HCT116 (cell line): ENCODE results near the gene MTMR1.

ENCODE experiments used
- EGR1 ChIP-seq: IDR thresholded peaks from 2 replicates; pipeline ENCODE4 v1.6.1; 2012; ENCODE audit warnings: low read depth
- EZH2 ChIP-seq: fragments of 200-600 bp; sonication (generic); IDR thresholded peaks from 2 replicates; pipeline ENCODE4 v1.6.1; 2017; ENCODE audit warnings: antibody characterized with exemption, mixed run types
- POLR2A ChIP-seq: IDR thresholded peaks from 2 replicates; pipeline ENCODE4 v1.7.0; 2011; ENCODE audit warnings: borderline replicate concordance; ENCODE audit not compliant: insufficient read depth, insufficient read length; ENCODE audit errors: extremely low read depth
- POLR2AphosphoS5 ChIP-seq: IDR thresholded peaks from 2 replicates; pipeline ENCODE4 v1.6.1; 2011; ENCODE audit warnings: mild to moderate bottlenecking, low read depth, low read length, moderate library complexity
- SP1 ChIP-seq: IDR thresholded peaks from 2 replicates; pipeline ENCODE4 v1.6.1; 2012; ENCODE audit warnings: low read depth
- TF ChIP-seq, protein P1 (sequence below), 3 experiments: fragments of 200-600 bp in 1 of 3; sonication (generic) in 1 of 3; IDR thresholded peaks in 2 of 3; conservative IDR thresholded peaks in 1 of 3; 2 replicates each; pipeline ENCODE4 v1.5.1; 2012 to 2017; ENCODE audit warnings: low read depth in 2 of 3, low read length in 2 of 3, antibody characterized with exemption in 1 of 3, borderline replicate concordance in 1 of 3, control low read depth in 1 of 3, mild to moderate bottlenecking in 1 of 3, mixed read lengths in 1 of 3, mixed run types in 1 of 3, moderate library complexity in 1 of 3; ENCODE audit not compliant: insufficient read depth in 1 of 3

DNA sequence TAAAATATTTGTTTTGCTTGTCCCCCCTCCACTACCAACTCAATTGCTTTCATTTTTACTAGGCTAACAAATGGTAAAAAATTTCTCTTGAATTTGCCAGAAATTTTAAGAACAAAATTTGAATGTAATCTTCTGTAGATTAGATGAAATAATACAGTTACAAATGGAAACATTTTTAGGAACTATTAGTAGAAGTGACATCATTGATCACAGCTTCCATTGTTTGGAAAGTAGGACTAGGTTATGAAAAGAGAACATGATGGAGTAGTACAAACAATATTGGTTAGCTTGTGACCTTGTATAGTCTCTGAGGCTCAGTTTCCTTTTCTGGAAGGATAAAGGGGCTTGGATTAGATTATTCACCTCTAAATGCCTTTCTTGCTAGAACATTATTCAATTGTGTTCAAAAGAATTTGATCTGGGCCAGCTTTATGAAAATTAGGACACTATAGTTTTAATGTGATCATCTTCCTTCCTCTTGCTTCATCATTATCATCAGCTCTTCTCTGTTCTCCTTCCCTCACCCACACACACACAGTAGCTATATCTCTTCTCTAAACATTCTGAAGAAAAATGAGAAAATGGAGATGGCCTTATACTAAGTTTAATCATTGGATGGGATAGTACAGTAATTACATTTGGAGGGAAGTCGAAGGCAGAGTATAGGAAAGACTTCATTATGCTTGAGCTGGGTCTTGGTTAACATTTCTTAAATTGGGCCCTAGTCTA lies 9.9 kb downstream of the MTMR1 start:
- TF ChIP-seq, protein P1, sequence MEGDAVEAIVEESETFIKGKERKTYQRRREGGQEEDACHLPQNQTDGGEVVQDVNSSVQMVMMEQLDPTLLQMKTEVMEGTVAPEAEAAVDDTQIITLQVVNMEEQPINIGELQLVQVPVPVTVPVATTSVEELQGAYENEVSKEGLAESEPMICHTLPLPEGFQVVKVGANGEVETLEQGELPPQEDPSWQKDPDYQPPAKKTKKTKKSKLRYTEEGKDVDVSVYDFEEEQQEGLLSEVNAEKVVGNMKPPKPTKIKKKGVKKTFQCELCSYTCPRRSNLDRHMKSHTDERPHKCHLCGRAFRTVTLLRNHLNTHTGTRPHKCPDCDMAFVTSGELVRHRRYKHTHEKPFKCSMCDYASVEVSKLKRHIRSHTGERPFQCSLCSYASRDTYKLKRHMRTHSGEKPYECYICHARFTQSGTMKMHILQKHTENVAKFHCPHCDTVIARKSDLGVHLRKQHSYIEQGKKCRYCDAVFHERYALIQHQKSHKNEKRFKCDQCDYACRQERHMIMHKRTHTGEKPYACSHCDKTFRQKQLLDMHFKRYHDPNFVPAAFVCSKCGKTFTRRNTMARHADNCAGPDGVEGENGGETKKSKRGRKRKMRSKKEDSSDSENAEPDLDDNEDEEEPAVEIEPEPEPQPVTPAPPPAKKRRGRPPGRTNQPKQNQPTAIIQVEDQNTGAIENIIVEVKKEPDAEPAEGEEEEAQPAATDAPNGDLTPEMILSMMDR (IDR thresholded peaks at IDR 0.05 in 2 of 3, conservative IDR thresholded peaks at IDR 0.05 in 1 of 3; ENCODE audit: borderline replicate concordance in 1 of 3, insufficient read depth in 1 of 3, low read depth in 2 of 3, low read length in 2 of 3), result no peak
- TF ChIP-seq EGR1, result no peak
- TF ChIP-seq EZH2, result no peak
- no peak for TF ChIP-seq POLR2A
- no peak for TF ChIP-seq SP1
- TF ChIP-seq POLR2AphosphoS5, result no peak
